ENCODE results near the gene MBLAC1.
A peak's percentile ranks its signal among the peaks of the same experiment; 100 is the strongest.

Gene MBLAC1

GRCh38 chr7:100173806-100174495, 47.2 kb downstream of the MBLAC1 start:
- no peak overlapping the region for H3K9ac ChIP-seq (ENCODE audit: low read depth, low read length)
- H3K36me3 ChIP-seq (ENCODE audit: insufficient read depth, low read length) = no peaks in the 10 kb centered on the region
- 0 out of 2 replicates have a peak, but pooled peaks cover 5% of the 10 kb centered on the region for H3K4me1 ChIP-seq (ENCODE audit: insufficient read depth, low read length)
- peaks cover 4% of the 10 kb centered on the region; the same call in 1 of the 2 replicates for H3K9me3 ChIP-seq (ENCODE audit: control insufficient read depth, insufficient read depth, low read length)

- Histone ChIP-seq H3K36me3 (ENCODE audit: insufficient read depth, low read length) (no peaks in the 10 kb centered on the region), H3K9ac (ENCODE audit: low read depth, low read length) (no peak overlapping the region), H3K9me3 (ENCODE audit: control insufficient read depth, insufficient read depth, low read length) (peaks cover 4% of the 10 kb centered on the region; the same call in 1 of the 2 replicates), H3K4me1 (ENCODE audit: insufficient read depth, low read length) (0 out of 2 replicates have a peak, but pooled peaks cover 5% of the 10 kb centered on the region)
Observed at GRCh38 chr7:100174582-100174981, 47.8 kb downstream of the MBLAC1 start.

- Histone ChIP-seq H3K36me3 (ENCODE audit: insufficient read depth, low read length) (no peaks in the 10 kb centered on the region), H3K9ac (ENCODE audit: low read depth, low read length) (no peak overlapping the region), H3K9me3 (ENCODE audit: control insufficient read depth, insufficient read depth, low read length) (peaks cover 4% of the 10 kb centered on the region; the same call in 1 of the 2 replicates), H3K4me1 (ENCODE audit: insufficient read depth, low read length) (0 out of 2 replicates have a peak, but pooled peaks cover 3% of the 10 kb centered on the region)
Observed at GRCh38 chr7:100175296-100175935, 48.6 kb downstream of the MBLAC1 start.

- Histone ChIP-seq H3K4me1 (ENCODE audit: insufficient read depth, low read length) (0 out of 2 replicates have a peak, but pooled peaks cover 3% of the 10 kb centered on the region), H3K9ac (ENCODE audit: low read depth, low read length) (peak overlapping the region; percentile 93; the same call in 1 of the 2 replicates)
Observed at GRCh38 chr7:100176096-100177044, 49.6 kb downstream of the MBLAC1 start.

GRCh38 chr7:100177045-100178001, 50.6 kb downstream of the MBLAC1 start, which contains the start of the genes GPC2 and STAG3:
Gene GPC2 (minus strand): TSS chr7:100177381. CDS start chr7:100177199, 182 bp downstream.
Gene STAG3 (plus strand): TSS chr7:100177918. CDS start chr7:100180557, 2,639 bp downstream.
- peak within 1 kb of the TSS; percentile 93 for H3K9ac ChIP-seq (ENCODE audit: low read depth, low read length)
- H3K36me3 ChIP-seq (ENCODE audit: insufficient read depth, low read length) = no peaks in the 10 kb centered on the region
- H3K9me3 ChIP-seq (ENCODE audit: control insufficient read depth, insufficient read depth, low read length) = peaks cover 4% of the 10 kb centered on the region; the same call in 1 of the 2 replicates
- H3K4me1 ChIP-seq (ENCODE audit: insufficient read depth, low read length) = 0 out of 2 replicates have a peak, but pooled peaks cover 3% of the 10 kb centered on the region

More at GRCh38 chr7:100176096-100177044, 49.6 kb downstream of the MBLAC1 start:
- peaks cover 4% of the 10 kb centered on the region; the same call in 1 of the 2 replicates for H3K9me3 ChIP-seq (ENCODE audit: control insufficient read depth, insufficient read depth, low read length)
- no peaks in the 10 kb centered on the region for H3K36me3 ChIP-seq (ENCODE audit: insufficient read depth, low read length)

All from ES-I3 (cell line).